GM23248 (cell line): ENCODE results near the gene DNAJB8.

ENCODE experiments used
- EZH2 ChIP-seq: fragments of 200-600 bp; sonication (generic); IDR thresholded peaks from 2 replicates; pipeline ENCODE4 v1.6.1; 2018; ENCODE audit warnings: antibody characterized with exemption, mild to moderate bottlenecking; ENCODE audit not compliant: insufficient read depth, poor library complexity, severe bottlenecking
- EZH2phosphoT487 ChIP-seq: fragments of 200-600 bp; sonication (generic); IDR thresholded peaks from 2 replicates; pipeline ENCODE4 v1.6.1; 2018; ENCODE audit warnings: antibody characterized with exemption, moderate library complexity, mild to moderate bottlenecking, low read depth; ENCODE audit not compliant: insufficient read depth

GRCh38 chr3:128505771-128506170 is 39.1 kb upstream of the DNAJB8 start:
- TF ChIP-seq EZH2 (no peak), EZH2phosphoT487 (no peak)
